HCT116 (cell line): ENCODE measurements around the gene TMEM119.

Experiments used
- ATF3 ChIP-seq: IDR thresholded peaks from 2 replicates; pipeline ENCODE4 v1.6.1; 2012
- EGR1 ChIP-seq: IDR thresholded peaks from 2 replicates; pipeline ENCODE4 v1.6.1; 2012; ENCODE audit warnings: low read depth
- ELF1 ChIP-seq: IDR thresholded peaks from 2 replicates; pipeline ENCODE4 v1.6.1; 2012; ENCODE audit warnings: low read depth, borderline replicate concordance
- EZH2 ChIP-seq: fragments of 200-600 bp; sonication (generic); IDR thresholded peaks from 2 replicates; pipeline ENCODE4 v1.6.1; 2017; ENCODE audit warnings: antibody characterized with exemption, mixed run types
- EZH2phosphoT487 ChIP-seq: fragments of 200-600 bp; IDR thresholded peaks from 2 replicates; pipeline ENCODE4 v1.6.1; 2018; ENCODE audit warnings: antibody characterized with exemption, borderline replicate concordance
- JUND ChIP-seq: IDR thresholded peaks from 2 replicates; pipeline ENCODE4 v1.6.1; 2012
- POLR2AphosphoS5 ChIP-seq: IDR thresholded peaks from 2 replicates; pipeline ENCODE4 v1.6.1; 2011; ENCODE audit warnings: mild to moderate bottlenecking, low read depth, low read length, moderate library complexity
- SIN3A ChIP-seq: IDR thresholded peaks from 2 replicates; pipeline ENCODE4 v1.6.1; 2012; ENCODE audit warnings: low read depth
- SRF ChIP-seq: IDR thresholded peaks from 2 replicates; pipeline ENCODE4 v1.6.1; 2012; ENCODE audit warnings: low read depth
- YY1 ChIP-seq: IDR thresholded peaks from 2 replicates; pipeline ENCODE4 v1.6.1; 2011; ENCODE audit warnings: low read length, low read depth, moderate library complexity, mild to moderate bottlenecking; ENCODE audit not compliant: insufficient replicate concordance; ENCODE audit errors: extremely low read depth
- TF ChIP-seq, protein P1 (sequence below): IDR thresholded peaks from 2 replicates; pipeline ENCODE4 v1.6.1; 2012; ENCODE audit warnings: low read depth
- TF ChIP-seq, protein P2 (sequence below), 3 experiments: fragments of 200-600 bp in 1 of 3; sonication (generic) in 1 of 3; IDR thresholded peaks in 2 of 3; conservative IDR thresholded peaks in 1 of 3; 2 replicates each; pipeline ENCODE4 v1.5.1; 2012 to 2017; ENCODE audit warnings: low read depth in 2 of 3, low read length in 2 of 3, antibody characterized with exemption in 1 of 3, borderline replicate concordance in 1 of 3, control low read depth in 1 of 3, mild to moderate bottlenecking in 1 of 3, mixed read lengths in 1 of 3, mixed run types in 1 of 3, moderate library complexity in 1 of 3; ENCODE audit not compliant: insufficient read depth in 1 of 3

- TF ChIP-seq, protein P1, sequence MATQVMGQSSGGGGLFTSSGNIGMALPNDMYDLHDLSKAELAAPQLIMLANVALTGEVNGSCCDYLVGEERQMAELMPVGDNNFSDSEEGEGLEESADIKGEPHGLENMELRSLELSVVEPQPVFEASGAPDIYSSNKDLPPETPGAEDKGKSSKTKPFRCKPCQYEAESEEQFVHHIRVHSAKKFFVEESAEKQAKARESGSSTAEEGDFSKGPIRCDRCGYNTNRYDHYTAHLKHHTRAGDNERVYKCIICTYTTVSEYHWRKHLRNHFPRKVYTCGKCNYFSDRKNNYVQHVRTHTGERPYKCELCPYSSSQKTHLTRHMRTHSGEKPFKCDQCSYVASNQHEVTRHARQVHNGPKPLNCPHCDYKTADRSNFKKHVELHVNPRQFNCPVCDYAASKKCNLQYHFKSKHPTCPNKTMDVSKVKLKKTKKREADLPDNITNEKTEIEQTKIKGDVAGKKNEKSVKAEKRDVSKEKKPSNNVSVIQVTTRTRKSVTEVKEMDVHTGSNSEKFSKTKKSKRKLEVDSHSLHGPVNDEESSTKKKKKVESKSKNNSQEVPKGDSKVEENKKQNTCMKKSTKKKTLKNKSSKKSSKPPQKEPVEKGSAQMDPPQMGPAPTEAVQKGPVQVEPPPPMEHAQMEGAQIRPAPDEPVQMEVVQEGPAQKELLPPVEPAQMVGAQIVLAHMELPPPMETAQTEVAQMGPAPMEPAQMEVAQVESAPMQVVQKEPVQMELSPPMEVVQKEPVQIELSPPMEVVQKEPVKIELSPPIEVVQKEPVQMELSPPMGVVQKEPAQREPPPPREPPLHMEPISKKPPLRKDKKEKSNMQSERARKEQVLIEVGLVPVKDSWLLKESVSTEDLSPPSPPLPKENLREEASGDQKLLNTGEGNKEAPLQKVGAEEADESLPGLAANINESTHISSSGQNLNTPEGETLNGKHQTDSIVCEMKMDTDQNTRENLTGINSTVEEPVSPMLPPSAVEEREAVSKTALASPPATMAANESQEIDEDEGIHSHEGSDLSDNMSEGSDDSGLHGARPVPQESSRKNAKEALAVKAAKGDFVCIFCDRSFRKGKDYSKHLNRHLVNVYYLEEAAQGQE = no peak
- TF ChIP-seq ELF1 (no peak), SIN3A (no peak), EZH2 (no peak), EGR1 (no peak), EZH2phosphoT487 (no peak), ATF3 (no peak), SRF (no peak), YY1 (no peak), JUND (no peak), POLR2AphosphoS5 (peak; percentile 74)
- TF ChIP-seq, protein P2, sequence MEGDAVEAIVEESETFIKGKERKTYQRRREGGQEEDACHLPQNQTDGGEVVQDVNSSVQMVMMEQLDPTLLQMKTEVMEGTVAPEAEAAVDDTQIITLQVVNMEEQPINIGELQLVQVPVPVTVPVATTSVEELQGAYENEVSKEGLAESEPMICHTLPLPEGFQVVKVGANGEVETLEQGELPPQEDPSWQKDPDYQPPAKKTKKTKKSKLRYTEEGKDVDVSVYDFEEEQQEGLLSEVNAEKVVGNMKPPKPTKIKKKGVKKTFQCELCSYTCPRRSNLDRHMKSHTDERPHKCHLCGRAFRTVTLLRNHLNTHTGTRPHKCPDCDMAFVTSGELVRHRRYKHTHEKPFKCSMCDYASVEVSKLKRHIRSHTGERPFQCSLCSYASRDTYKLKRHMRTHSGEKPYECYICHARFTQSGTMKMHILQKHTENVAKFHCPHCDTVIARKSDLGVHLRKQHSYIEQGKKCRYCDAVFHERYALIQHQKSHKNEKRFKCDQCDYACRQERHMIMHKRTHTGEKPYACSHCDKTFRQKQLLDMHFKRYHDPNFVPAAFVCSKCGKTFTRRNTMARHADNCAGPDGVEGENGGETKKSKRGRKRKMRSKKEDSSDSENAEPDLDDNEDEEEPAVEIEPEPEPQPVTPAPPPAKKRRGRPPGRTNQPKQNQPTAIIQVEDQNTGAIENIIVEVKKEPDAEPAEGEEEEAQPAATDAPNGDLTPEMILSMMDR (IDR thresholded peaks at IDR 0.05 in 2 of 3, conservative IDR thresholded peaks at IDR 0.05 in 1 of 3; ENCODE audit: borderline replicate concordance in 1 of 3, insufficient read depth in 1 of 3, low read depth in 2 of 3, low read length in 2 of 3) = no peak
Measured at GRCh38 chr12:108565976-108566375, 31.9 kb downstream of the TMEM119 start.
